Sigmoid colon (tissue), 7 donors: Measurements from ENCODE around the gene ZRANB1. TPM values are rescaled to one million over a fixed set of nuclear protein-coding genes. Genes with fewer than 3 reads are reported as not detected.

Experiments
- DNase-seq: peaks from one replicate; pipeline ENCODE4 v3.0.0-alpha.2; 2019
- H3K27ac ChIP-seq, 4 donors: fragments of 200-600 bp; sonication (generic); one replicate each; pipeline ENCODE4 v1.5.1; 2016 to 2019; ENCODE audit warnings: mild to moderate bottlenecking in 1 of 4
- H3K27me3 ChIP-seq, 3 donors: fragments of 200-600 bp; sonication (generic); one replicate each; pipeline ENCODE4 v1.5.1; 2019; ENCODE audit warnings: mild to moderate bottlenecking in 1 of 3
- H3K36me3 ChIP-seq, 4 donors: fragments of 200-600 bp; sonication (generic); one replicate each; pipeline ENCODE4 v1.5.1; 2016 to 2019
- H3K4me1 ChIP-seq, 4 donors: fragments of 200-600 bp; sonication (generic); one replicate each; pipeline ENCODE4 v1.5.1; 2017 to 2019
- H3K4me3 ChIP-seq, 4 donors: fragments of 200-600 bp; sonication (generic); one replicate each; pipeline ENCODE4 v1.5.1; 2017 to 2019; ENCODE audit warnings: mild to moderate bottlenecking in 2 of 4, moderate library complexity in 1 of 4
- H3K9me3 ChIP-seq, 4 donors: fragments of 200-600 bp in 3 of 4; sonication (generic) in 3 of 4; one replicate each; pipeline versions ENCODE4 v1.5.1 to v1.6.1; 2013 to 2019
- CTCF ChIP-seq, 4 experiments: fragments of 450-650 bp in 3 of 4; fragments of 200-600 bp in 1 of 4; IDR thresholded peaks; one replicate each; pipeline ENCODE4 v1.5.1; 2016 to 2019; ENCODE audit warnings: antibody characterized with exemption in 4 of 4, mild to moderate bottlenecking in 3 of 4, moderate library complexity in 2 of 4
- EP300 ChIP-seq, 4 donors: sonication (generic); formaldehyde crosslinking; IDR thresholded peaks; one replicate each; pipeline ENCODE4 v1.6.1; 2017; ENCODE audit warnings: antibody characterized with exemption in 4 of 4
- POLR2A ChIP-seq, 2 donors: fragments of 450-650 bp; IDR thresholded peaks; one replicate each; pipeline ENCODE4 v1.6.1; 2016; ENCODE audit warnings: antibody characterized with exemption in 2 of 2, mild to moderate bottlenecking in 2 of 2, moderate library complexity in 2 of 2
- POLR2AphosphoS5 ChIP-seq, 4 donors: sonication (generic); formaldehyde crosslinking; IDR thresholded peaks; one replicate each; pipeline ENCODE4 v1.6.1; 2017; ENCODE audit warnings: antibody characterized with exemption in 4 of 4
- WGBS, 2 donors: extraction: QIAGEN DNeasy Blood & Tissue Kit; methylation state at CpG; one replicate each; pipeline ENCODE4 v1.1.7; 2013; 5-methylcytosine and 5-hydroxymethylcytosine counted together
- intact Hi-C: fragments of 100-400 bp; cut with DNase I; formaldehyde crosslinking; loops from one replicate; pipeline ENCODE4 v1.15.1; 2023
- polyA plus RNA-seq, 3 donors: library from polyadenylated mRNA; stranded (reverse); fragments of 200-250 nt; gene quantifications; one replicate each; pipeline ENCODE4 v1.2.3, GENCODE V29; 2013
- total RNA-seq, 4 donors: library from RNA; depleted of rRNA; stranded (reverse); fragments of >200 nt; gene quantifications; one replicate each; pipeline ENCODE4 v1.1.0, GENCODE V29; 2016
- donor health status: healthy with polysubstance abuse.
- donor health status: Bipolar disorder and iron deficiency.
- donor health status: healthy.

ZRANB1 gene
- total and polyA plus RNA-seq, 7 donors = 6.7 to 49.0 (median 38.0) TPM

- Histone ChIP-seq H3K4me3 (no peak overlapping the region), H3K9me3 (no peaks in the 10 kb centered on the region), H3K4me1 (peaks cover 0 to 48% (median 34%) of the 10 kb centered on the region in 4 donors), H3K27ac (no peak overlapping the region), H3K36me3 (peaks cover 7 to 27% (median 14%) of the 10 kb centered on the region in 4 donors), H3K27me3 (no peaks in the 10 kb centered on the region)
- TF ChIP-seq POLR2A (IDR thresholded peaks at IDR 0.05) (no peak), EP300 (IDR thresholded peaks at IDR 0.05) (no peak), CTCF (IDR thresholded peaks at IDR 0.05) (no peak), POLR2AphosphoS5 (IDR thresholded peaks at IDR 0.05) (no peak)
- 93 to 94% methylated on average over 36 of the region's 36 CpGs for WGBS, 2 donors
- intact Hi-C loops = no loop called here
- peak; percentile 56 for DNase-seq
Observed at GRCh38 chr10:125005312-125006187, 63.6 kb downstream of the ZRANB1 start.

- TF ChIP-seq CTCF (IDR thresholded peaks at IDR 0.05) = no peak
- TF ChIP-seq POLR2AphosphoS5 (IDR thresholded peaks at IDR 0.05) = no peak
- TF ChIP-seq EP300 (IDR thresholded peaks at IDR 0.05) = no peak
- no peak for TF ChIP-seq POLR2A (IDR thresholded peaks at IDR 0.05)
- Histone ChIP-seq H3K36me3 (peaks cover 7 to 27% (median 13%) of the 10 kb centered on the region in 4 donors), H3K27me3 (no peaks in the 10 kb centered on the region), H3K27ac (peak overlapping the region in 1 of 4 donors; percentile 49), H3K4me3 (no peak overlapping the region), H3K9me3 (no peaks in the 10 kb centered on the region), H3K4me1 (peaks cover 0 to 42% (median 27%) of the 10 kb centered on the region in 4 donors)
- intact Hi-C loops = no loop called here
- WGBS, 2 donors = 88 to 93% methylated on average over 9 of the region's 9 CpGs
- peak; percentile 51 for DNase-seq
Observed at GRCh38 chr10:125006188-125006680, 64.3 kb downstream of the ZRANB1 start.

GRCh38 chr10:125006921-125007426 lies 65.1 kb downstream of the ZRANB1 start:
- peak; percentile 67 for DNase-seq
- WGBS, 2 donors = 81 to 84% methylated on average over 19 of the region's 19 CpGs
- H3K9me3 ChIP-seq = no peaks in the 10 kb centered on the region
- H3K4me3 ChIP-seq = no peak overlapping the region
- TF ChIP-seq POLR2AphosphoS5 (IDR thresholded peaks at IDR 0.05) = no peak
- TF ChIP-seq CTCF (IDR thresholded peaks at IDR 0.05) = no peak
- TF ChIP-seq POLR2A (IDR thresholded peaks at IDR 0.05) = no peak
- TF ChIP-seq EP300 (IDR thresholded peaks at IDR 0.05) = no peak
- H3K27me3 ChIP-seq = no peaks in the 10 kb centered on the region
- H3K36me3 ChIP-seq = peaks cover 7 to 26% (median 10%) of the 10 kb centered on the region in 4 donors
- H3K4me1 ChIP-seq = peaks cover 0 to 34% (median 21%) of the 10 kb centered on the region in 4 donors
- intact Hi-C loops = no loop called here
- H3K27ac ChIP-seq = peak overlapping the region in 1 of 4 donors; percentile 49

GRCh38 chr10:125007436-125007835 lies 65.5 kb downstream of the ZRANB1 start:
- Histone ChIP-seq H3K9me3 (no peaks in the 10 kb centered on the region), H3K27ac (peak overlapping the region in 2 of 4 donors; percentile 45 to 49), H3K4me3 (no peak overlapping the region), H3K4me1 (peaks cover 0 to 33% (median 19%) of the 10 kb centered on the region in 4 donors), H3K36me3 (peaks cover 4 to 21% (median 6%) of the 10 kb centered on the region in 4 donors), H3K27me3 (no peaks in the 10 kb centered on the region)
- DNase-seq = no peak
- TF ChIP-seq POLR2AphosphoS5 (IDR thresholded peaks at IDR 0.05) (no peak), POLR2A (IDR thresholded peaks at IDR 0.05) (no peak), CTCF (IDR thresholded peaks at IDR 0.05) (no peak), EP300 (IDR thresholded peaks at IDR 0.05) (no peak)
- intact Hi-C loops = no loop called here
- WGBS, 2 donors = 91 to 92% methylated on average over 6 of the region's 6 CpGs
